GM12891 (cell line): ENCODE data around the gene SETD7.

ENCODE experiments used
- DNase-seq: peaks from one replicate; pipeline ENCODE4 v3.0.0; 2011; ENCODE audit warnings: low spot score; ENCODE audit not compliant: insufficient read length
- FAIRE-seq: peaks from 2 replicates; lab custom pipeline; 2011; peaks lifted over from hg19 to GRCh38; lab: Jason Lieb, UNC
- PAX5 ChIP-seq: IDR thresholded peaks from 2 replicates; pipeline ENCODE4 v1.6.1; 2011; ENCODE audit warnings: low read length, moderate library complexity, mild to moderate bottlenecking; ENCODE audit not compliant: insufficient read depth, severe bottlenecking
- POLR2A ChIP-seq: IDR thresholded peaks from 2 replicates; pipeline ENCODE4 v1.6.1; 2011; ENCODE audit warnings: low read depth, low read length, control low read depth
- POLR2AphosphoS5 ChIP-seq: IDR thresholded peaks from 2 replicates; pipeline ENCODE4 v1.6.1; 2011; ENCODE audit warnings: low read depth, low read length, control low read depth
- POU2F2 ChIP-seq: IDR thresholded peaks from 2 replicates; pipeline ENCODE4 v1.6.1; 2011; ENCODE audit warnings: low read depth, mild to moderate bottlenecking, control low read depth, low read length, moderate library complexity
- SPI1 ChIP-seq: IDR thresholded peaks from 2 replicates; pipeline ENCODE4 v1.6.1; 2011; ENCODE audit warnings: low read depth, low read length, control low read depth
- TAF1 ChIP-seq: IDR thresholded peaks from 2 replicates; pipeline ENCODE4 v1.6.1; 2011; ENCODE audit warnings: low read depth, low read length, control low read depth

Gene SETD7

DNA sequence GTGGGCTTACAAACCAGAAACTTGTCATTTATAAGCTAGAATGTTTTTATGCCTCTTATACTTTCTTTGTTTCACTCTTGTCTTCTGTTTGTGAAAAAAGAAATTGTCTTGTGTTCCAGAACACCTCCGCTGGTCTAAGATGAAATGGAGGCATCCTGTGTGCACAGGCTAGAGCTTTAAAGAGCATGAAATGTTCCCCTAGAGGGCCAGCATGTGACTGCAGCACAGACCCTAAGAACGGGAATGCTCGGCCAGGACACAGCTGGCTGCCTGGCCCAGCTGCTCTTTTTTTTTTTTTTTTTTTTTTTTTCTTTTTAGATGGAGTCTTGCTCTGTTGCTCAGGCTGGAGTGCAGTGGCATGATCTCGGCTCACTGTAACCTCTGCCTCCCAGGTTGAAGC is 33.6 kb downstream of the SETD7 start:
- no peak for TF ChIP-seq POLR2A
- no peak for TF ChIP-seq PAX5
- TF ChIP-seq TAF1 = no peak
- no peak for TF ChIP-seq POU2F2
- no peak for TF ChIP-seq SPI1
- TF ChIP-seq POLR2AphosphoS5 = no peak
- FAIRE-seq (no peak), DNase-seq (no peak)

DNA sequence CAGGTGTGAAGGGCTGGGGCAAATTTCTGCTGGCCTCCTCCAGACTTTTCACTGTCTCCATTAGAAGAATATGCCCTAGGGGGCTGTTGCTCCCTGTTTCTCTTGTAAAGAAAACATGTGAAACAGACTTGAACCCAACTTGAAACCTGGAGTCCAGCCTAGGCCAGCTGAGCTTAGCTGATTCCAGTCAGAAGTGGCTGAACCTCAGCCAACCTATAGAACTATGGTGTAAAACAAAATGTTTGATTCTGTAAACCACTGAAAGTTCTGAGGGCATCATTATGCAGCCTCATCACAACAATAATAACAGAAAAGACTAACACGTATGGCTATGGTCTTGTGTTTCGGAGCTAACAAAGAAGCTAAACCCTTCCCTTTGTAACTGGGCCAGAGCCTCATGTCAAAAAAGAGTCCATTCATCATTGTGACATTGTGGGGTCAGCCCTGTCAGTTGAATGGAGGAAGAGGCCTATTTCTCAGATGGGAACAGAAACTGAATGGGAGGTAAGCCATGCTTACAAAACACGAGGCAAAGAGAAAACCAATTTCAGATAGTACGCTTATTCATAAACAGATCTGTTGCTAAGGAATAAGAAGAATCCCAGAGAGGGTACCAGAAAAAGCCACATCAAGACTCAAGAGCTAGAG is 34.1 kb downstream of the SETD7 start:
- FAIRE-seq = peak; percentile 82
- TF ChIP-seq PAX5 (no peak), SPI1 (peak; percentile 79)
- no peak for DNase-seq

- DNase-seq = no peak
- FAIRE-seq = no peak
- TF ChIP-seq SPI1 (no peak), POU2F2 (no peak), PAX5 (no peak), POLR2A (no peak), POLR2AphosphoS5 (no peak), TAF1 (no peak)
Measured at GRCh38 chr4:139515531-139515958, 40.5 kb downstream of the SETD7 start.

DNA sequence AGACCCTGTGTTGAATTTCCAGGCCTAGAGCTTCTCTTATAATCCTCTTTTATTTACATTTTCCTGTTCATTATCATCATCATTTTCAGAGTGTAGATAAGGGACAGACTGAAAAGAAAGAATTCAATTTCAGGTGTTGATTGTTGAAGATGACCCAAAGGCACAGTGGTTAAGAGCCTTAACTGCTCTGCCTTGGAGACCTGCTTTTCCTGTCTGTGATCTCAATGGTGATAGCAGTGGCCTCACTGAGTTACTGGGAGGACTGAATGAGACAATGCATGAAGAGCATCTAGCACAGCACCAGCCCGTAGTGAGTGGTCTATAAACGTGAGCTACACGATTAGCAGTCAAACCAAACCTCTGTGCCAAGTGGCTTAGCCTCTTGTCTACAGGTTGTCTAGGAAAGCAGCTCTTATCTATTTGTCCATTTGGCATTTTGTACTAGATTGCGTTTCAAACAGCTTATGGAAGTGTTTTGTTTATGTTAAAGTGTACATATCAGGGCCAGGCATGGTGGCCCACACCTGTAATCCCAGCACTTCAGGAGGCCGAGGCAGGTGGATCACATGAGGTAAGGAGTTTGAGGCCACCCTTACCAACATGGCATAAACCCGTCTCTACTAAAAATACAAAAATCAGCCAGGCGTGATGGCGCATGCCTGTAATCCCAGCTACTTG is 41.5 kb downstream of the SETD7 start:
- no peak for TF ChIP-seq POLR2AphosphoS5
- no peak for TF ChIP-seq POLR2A
- no peak for TF ChIP-seq POU2F2
- no peak for TF ChIP-seq TAF1
- DNase-seq = no peak
- no peak for FAIRE-seq

DNA sequence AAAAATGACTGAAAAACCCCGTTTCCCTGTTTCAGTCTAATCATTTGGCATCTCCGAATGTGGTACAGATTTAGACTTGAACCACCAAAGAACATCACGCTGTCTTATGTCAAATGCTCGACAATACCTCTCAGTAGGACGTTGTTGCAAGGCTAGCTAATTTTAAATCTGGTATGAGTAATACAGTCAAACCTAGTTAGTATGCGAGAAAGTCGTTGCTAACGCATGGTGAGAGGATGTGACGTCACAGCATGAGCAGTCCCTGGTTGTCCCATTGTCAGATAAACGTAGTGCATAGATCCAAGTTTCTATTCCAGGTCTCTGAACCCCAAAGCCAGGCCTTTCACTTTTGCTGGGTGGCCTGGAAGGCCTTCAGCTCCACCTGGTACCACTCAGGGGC is 44.7 kb downstream of the SETD7 start:
- DNase-seq (no peak), FAIRE-seq (no peak)
- TF ChIP-seq POLR2A (no peak), POLR2AphosphoS5 (no peak), POU2F2 (no peak), PAX5 (no peak), SPI1 (no peak), TAF1 (no peak)

DNA sequence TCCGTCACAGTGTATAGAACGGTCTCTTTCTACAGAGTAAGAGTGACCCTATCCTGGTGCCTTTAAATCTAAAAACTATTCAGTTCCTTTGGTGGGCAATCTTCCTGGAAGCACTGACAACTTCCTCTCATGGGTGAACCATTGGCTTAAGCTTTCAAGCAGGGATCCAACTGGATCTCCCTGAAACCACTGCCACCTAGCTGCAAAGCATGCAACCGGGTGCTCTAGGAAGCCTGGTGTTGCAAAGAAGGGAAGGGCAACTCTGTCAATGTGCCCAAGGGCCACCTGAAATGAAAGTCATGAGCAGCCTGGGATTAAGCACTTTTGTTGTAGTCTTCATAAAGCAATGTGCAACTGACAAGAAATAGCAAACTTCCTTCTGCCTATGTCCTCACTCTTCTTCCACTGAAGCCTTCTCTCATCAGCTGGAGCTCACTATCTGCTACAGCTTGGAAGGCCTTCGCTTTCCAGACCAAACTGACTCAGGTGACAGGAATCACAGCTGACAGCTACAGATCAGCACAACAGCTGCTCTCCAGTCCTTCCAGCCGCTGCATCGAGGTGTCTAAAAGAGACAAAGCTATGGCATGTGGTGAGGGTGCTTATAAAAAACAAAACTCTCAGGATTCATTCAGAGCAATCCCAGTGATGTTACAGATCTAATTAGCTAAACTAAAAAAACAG is 46.1 kb downstream of the SETD7 start:
- no peak for TF ChIP-seq POLR2A
- no peak for TF ChIP-seq POLR2AphosphoS5
- TF ChIP-seq TAF1 = no peak
- TF ChIP-seq PAX5 = no peak
- TF ChIP-seq SPI1 = no peak
- TF ChIP-seq POU2F2 = no peak
- no peak for FAIRE-seq
- DNase-seq = no peak

DNA sequence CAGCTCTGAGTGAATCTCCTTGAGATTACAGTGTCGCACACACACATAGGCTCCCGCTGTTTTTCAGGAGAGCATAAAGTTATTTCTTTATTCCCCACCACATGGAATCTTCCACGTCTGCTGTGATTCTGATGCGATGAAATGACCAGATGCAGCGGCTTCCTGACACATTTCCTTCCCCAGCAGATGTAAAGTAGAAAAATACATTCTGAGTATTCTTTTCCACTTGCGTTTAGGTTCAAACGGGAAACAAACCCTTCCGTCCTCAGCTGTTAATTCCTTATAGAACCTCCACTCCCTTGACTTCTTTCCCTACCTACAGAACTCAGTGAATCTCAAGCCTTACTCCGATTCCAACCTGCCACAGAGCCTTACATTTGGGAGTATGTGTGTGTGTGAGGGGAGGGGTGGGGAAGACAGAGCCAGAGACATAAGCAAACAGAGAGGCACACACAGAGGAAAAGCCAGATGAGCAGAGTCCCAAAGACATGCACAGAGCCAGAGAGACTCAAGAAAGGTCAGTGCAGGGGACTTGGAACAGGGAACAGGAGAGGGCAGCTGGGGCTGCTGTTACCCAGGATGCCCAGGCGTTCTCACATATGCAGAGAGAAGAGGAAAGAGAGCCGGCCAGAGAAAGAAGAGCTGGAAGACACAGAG is 47.3 kb downstream of the SETD7 start:
- DNase-seq = no peak
- TF ChIP-seq PAX5 (no peak), POLR2AphosphoS5 (no peak), POU2F2 (no peak), TAF1 (no peak), POLR2A (no peak), SPI1 (no peak)
- FAIRE-seq = no peak

- DNase-seq (no peak), FAIRE-seq (no peak)
- TF ChIP-seq SPI1 = no peak
- TF ChIP-seq PAX5 = no peak
- TF ChIP-seq POU2F2 = no peak
- no peak for TF ChIP-seq TAF1
- no peak for TF ChIP-seq POLR2A
- no peak for TF ChIP-seq POLR2AphosphoS5
Measured at GRCh38 chr4:139506774-139507173, 49.2 kb downstream of the SETD7 start.

GRCh38 chr4:139503622-139504166 is 52.3 kb downstream of the SETD7 start:
- no peak for FAIRE-seq

More at GRCh38 chr4:139503622-139504166, 52.3 kb downstream of the SETD7 start:
- DNase-seq = no peak
- TF ChIP-seq POU2F2 (no peak), POLR2A (no peak)
